NCI-H82 (cell line): ENCODE measurements around the gene NID1.
"Not testable (repeated sequence)": the region's sequence is repeated elsewhere in the genome, so short reads cannot be mapped to it uniquely, and the experiment has no call there.

Source experiments
- DNase-seq: peaks from one replicate; lab custom pipeline; 2025; lab: John Stamatoyannopoulos, UW

Gene NID1

DNA sequence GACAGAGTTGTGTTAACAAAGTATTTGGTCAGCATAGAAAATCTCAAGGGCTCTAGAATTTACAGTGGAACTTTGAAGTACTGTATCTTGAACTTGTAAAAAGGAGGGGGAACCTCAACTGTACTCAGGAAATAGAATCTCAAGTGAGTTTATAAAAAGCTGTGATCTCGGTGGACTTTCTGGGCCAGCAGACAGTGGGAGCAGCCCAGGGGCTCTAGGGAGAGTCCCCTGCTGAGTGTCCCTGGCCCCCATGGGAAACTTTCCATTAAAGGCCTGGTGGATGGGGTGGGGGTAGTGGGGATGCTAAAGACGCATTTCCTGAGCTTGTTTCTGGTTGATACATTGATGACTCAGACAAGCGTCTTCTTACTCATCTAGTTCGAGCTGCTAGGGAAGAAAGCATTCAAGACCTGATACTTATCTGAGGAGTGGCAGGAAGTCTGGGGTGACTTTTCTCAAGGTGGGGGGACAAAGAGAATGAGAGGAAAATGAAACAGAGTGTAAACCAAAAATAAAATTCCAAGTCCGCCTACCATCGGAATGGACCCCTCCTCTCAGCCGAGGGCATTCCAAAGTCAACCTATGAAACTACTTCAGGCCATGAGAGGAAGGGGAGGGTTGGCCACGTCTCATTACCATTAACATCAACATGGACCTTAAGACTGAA, 65.5 kb downstream of the NID1 start:
- no peak for DNase-seq

- DNase-seq: no peak
These were observed 66.1 kb downstream of the NID1 start for GRCh38 chr1:235998812-235999211.

DNA sequence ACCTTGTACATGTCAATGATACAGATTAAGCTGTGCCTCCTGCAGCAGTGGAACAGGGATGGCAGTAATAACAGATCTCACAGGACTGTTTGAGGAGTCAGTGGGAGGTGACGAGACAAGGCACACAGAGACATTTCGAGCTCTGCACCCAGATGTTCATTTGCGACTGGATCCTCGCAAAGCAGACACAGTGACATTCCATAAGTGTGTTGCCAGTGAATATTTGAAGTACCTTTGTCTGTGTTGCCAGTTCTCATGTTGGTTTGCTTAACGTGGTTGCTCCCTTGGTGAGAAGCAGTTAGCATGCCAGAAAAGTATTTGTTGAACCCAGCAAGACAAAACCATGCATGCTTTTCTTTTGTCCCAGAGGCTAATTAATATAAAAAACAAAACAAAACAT, 67.0 kb downstream of the NID1 start:
- DNase-seq: no peak

DNA sequence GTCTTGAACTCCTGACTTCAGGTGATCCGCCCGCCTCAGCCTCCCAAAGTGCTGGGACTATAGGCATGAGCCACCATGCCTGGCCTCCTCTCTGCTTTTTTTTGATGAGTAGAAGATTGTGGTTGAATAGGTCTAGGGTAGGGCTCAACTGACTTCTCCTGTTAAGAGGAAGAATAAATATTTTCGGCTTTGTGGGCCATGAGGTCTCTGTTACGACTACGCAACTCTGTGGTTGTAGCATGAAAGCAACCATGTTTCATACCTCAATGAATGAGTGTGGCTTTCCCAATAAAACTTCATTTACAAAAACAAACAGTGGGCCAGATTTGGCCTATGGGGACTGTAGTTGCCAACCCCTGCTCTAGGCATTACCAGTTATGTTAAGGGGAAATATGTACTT, 67.8 kb downstream of the NID1 start:
- no peak for DNase-seq

GRCh38 chr1:235996048-235996785, 68.7 kb downstream of the NID1 start:
- peak; percentile 44 for DNase-seq

DNA sequence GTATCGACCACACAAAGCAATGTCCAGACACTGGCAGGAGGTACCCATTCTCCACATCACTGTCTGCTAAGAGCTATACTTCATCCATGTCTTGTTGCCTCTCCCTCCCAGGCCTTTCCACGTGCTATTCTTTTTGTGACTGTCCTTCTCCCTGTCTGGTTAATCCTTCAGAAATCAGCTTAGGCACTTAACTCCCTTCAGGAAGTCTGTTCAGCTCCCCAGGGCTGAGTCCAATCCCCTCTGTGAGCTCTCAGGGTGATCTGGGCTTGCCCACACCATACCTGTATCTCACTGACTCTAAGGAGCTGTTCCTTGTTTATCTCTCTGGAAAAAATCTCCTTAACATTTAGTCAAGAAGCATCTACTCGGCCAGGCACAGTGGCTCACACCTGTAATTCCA, 69.4 kb downstream of the NID1 start:
- peak; percentile 99 for DNase-seq

- no peak for DNase-seq
These were observed 71.2 kb downstream of the NID1 start for GRCh38 chr1:235993652-235994051.

DNA sequence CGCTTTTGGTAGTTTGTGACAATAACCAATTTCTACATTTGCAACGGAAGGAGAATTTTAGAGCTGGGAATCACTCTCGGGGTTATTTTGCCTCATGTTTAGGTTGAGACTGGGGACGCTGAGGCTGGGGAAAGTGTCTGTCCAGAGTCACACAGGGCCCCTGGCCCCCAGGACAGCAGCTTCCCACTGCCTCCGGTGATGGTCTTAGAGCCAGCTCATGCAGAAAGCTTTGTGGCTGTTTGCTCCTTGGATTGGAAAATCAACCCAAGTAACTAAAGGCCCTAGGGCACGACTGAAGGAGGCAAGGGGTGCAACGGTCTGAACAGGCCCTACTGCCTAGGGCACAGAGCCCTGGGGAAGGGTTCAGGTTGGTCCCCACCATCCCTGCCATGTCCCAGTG, 72.0 kb downstream of the NID1 start:
- no peak for DNase-seq

DNA sequence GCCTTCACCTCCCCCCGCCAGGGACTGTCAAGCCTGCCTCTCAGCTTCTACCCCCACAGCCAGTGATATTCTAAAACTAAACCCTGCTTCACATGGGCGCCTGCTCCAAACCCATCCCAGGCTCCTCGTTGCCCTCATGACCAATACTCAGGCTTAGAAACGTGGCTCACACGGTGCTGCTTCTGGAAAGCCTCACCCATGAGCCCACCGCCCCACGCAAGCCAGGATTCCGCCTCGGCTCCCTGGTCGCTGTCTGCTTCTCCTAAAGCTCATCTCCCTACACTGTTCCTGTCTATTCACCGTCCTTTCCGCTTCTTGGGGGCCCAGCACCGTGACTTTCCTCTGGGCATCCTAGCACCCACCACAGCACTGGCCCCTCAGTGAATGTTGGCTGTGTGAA, 72.5 kb downstream of the NID1 start:
- no peak for DNase-seq

DNA sequence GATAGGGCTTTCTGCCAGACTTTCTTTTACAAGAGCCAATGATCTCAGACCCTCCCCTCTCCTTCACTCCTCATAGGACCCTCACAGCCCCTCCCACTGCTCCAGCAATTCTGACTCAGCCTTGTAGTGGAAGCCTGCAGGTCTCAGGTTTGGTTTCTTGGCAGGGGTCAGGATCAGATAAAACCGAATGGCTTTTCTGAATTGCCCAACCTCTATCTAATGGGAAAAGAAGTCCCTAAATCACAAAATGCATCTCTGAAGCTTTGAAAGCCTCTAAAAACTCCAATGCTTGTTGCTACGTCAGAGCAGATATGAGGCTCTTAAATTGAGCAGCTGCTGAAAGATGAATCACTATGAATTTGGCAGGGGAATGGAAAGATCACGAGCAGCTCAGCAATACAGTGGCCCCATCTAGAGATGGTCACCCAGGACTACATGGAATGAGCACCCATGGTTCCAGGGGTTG, 74.5 kb downstream of the NID1 start:
- no peak for DNase-seq

DNA sequence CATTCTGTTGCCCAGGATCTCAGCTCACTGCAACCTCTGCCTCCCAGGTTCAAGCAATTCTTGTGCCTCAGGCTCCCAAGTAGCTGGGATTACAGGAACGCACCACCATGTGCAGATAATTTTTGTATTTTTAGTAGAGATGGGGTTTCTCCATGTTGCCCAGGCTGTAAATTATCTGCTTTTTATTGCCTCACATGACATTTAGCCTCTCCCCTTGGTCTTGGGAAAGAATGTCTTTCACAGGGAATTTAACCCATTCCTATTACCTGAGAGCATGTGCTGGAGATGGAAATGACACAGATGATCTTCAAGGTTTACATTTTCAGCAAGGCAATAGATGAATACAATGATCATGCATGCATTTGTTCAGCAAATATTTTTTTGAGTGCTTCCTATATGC, 75.8 kb downstream of the NID1 start:
- no peak for DNase-seq

DNA sequence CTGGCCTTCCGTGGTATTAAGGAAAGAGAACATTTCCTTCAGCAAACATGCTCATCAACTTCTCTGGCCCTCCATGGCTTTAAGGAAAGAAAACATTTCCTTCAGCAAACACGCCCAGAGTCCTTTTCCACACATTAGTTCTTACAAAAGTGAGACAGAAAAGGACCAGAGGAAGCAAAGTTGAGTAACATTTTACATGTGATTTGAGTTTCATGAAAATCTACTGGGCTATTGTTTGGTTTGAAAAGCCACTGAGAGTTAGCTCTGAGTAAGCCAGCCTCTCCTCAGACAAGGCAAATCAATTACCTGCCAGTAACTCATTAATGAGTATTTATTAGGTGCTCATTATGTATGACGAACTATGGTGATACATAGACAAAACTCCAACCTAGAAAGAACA, 78.0 kb downstream of the NID1 start:
- DNase-seq: no peak

- DNase-seq: no peak
These were observed 80.7 kb downstream of the NID1 start for GRCh38 chr1:235984041-235984825.

GRCh38 chr1:235980976-235981375, 83.9 kb downstream of the NID1 start:
- no peak for DNase-seq

- no peak for DNase-seq
These were observed 85.1 kb downstream of the NID1 start for GRCh38 chr1:235979716-235980333.

- DNase-seq: no peak
These were observed 85.7 kb downstream of the NID1 start for GRCh38 chr1:235979176-235979575.

- no peak for DNase-seq
These were observed 88.4 kb downstream of the NID1 start for GRCh38 chr1:235976490-235976889.

DNA sequence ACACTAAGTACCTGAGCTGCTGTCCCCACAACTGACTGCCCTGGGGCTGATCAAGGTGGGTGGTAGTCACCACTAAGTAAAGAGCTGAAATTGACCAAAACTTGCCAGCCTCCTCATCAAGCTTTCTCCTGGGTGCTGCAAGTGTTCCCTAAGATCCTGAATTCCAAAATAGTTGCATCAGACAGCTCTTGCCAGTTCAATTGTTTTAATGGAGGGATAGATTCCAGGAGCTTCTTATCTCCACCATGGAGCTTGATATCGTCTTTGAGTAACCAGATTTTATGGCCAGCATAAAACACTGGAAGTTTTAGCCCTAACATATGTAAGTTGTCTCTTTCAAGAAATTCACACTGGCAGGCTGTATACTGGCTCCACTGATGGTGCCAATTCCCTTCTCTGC, 90.3 kb downstream of the NID1 start:
- no peak for DNase-seq

- not testable (repeated sequence) for DNase-seq
These were observed 92.2 kb downstream of the NID1 start for GRCh38 chr1:235972691-235973090.

DNA sequence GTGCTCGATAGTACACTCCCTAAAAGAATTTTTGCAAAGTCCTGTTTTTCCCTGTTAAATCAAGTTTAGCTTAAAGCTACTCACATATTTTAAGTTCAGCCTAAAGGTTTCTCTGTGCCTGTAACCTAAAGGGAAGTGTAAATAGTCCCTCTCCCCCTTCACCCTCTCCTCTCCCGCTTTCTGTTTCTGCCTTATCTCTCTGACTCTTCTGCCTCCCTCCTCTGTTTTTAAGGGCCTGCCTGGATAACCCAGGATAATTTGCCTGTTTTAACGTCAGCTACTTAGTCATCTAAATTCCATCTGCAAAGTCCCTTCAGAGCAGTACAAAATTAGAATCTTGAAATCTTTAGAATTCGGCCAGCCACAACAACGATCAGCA, 92.6 kb downstream of the NID1 start:
- DNase-seq: peak; percentile 38

GRCh38 chr1:235971571-235972310, 93.1 kb downstream of the NID1 start:
- peak; percentile 98 for DNase-seq

GRCh38 chr1:235971020-235971419, 93.9 kb downstream of the NID1 start:
- no peak for DNase-seq
